Cardiac muscle cell (in vitro differentiated cells and primary cell): Measurements from ENCODE around the gene PRKAR1B. TPM values are rescaled to one million over a fixed set of nuclear protein-coding genes. Genes with fewer than 3 reads are reported as not detected.
A peak's percentile ranks its signal among the peaks of the same experiment; 100 is the strongest.

ENCODE experiments used
- DNase-seq, 2 donors: peaks; one replicate each; pipeline versions ENCODE4 v3.0.0 to v3.0.0-alpha.2; 2010 to 2017; ENCODE audit warnings: low read depth in 1 of 2, low spot score in 1 of 2
- H3K27ac ChIP-seq: fragments of 200-600 bp; sonication (generic); 2 replicates; pipeline ENCODE4 v1.5.1; 2016
- H3K27me3 ChIP-seq: fragments of 200-600 bp; sonication (generic); 2 replicates; pipeline ENCODE4 v1.6.0; 2016; ENCODE audit warnings: control low read depth
- H3K36me3 ChIP-seq: fragments of 200-600 bp; sonication (generic); 2 replicates; pipeline ENCODE4 v1.5.1; 2016; ENCODE audit warnings: control low read depth
- H3K4me1 ChIP-seq: fragments of 200-600 bp; sonication (generic); 2 replicates; pipeline ENCODE4 v1.8.1; 2017; ENCODE audit warnings: low read depth, mild to moderate bottlenecking, mixed run types
- H3K4me3 ChIP-seq: fragments of 200-600 bp; sonication (generic); 2 replicates; pipeline ENCODE4 v1.5.1; 2016; ENCODE audit warnings: mild to moderate bottlenecking
- H3K9me3 ChIP-seq: fragments of 200-600 bp; sonication (generic); 2 replicates; pipeline ENCODE4 v1.5.1; 2017; ENCODE audit warnings: low read depth, mild to moderate bottlenecking, control low read depth
- polyA plus RNA-seq: library from polyadenylated mRNA; unstranded; fragments of >200 nt; fragmentation: Nextera tagmentation; extraction: Ambion mirVana; gene quantifications from 2 replicates; pipeline ENCODE4 v1.2.1, GENCODE V29; 2016
- total RNA-seq: library from RNA; depleted of rRNA; stranded (reverse); fragments of >200 nt; gene quantifications from 2 replicates; pipeline ENCODE4 v1.2.3, GENCODE V29; 2016
- TF ChIP-seq, protein P1 (sequence below): IDR thresholded peaks from 2 replicates; pipeline ENCODE4 v1.5.1; 2012; ENCODE audit warnings: low read depth, mild to moderate bottlenecking, low read length

Gene PRKAR1B
- total and polyA plus RNA-seq, 2 experiments from 2014 or later, result 32.8 to 40.2 TPM

DNA sequence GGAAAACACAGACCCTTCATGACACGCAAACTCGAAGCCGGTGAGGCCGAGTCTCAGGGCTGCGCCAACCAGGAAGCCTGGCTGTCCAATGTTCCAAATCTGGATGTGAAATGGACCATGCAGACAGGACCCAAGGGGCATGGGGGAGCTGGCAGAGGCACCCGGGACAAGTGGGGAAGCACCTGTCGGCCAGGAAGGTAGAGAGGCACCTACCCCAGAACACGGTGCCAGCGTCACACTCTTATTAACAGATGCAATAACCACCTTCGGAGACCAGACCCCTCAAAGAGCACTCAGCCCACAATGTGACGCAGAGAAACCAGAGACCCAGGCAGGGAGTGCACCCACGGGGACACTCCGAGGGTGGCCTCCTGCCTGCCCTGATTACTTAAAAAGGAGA is 119.1 kb downstream of the PRKAR1B start:
- DNase-seq, result no peak
- Histone ChIP-seq H3K27ac (peak overlapping the region; percentile 34), H3K4me1 (peaks cover 19% of the 10 kb centered on the region), H3K27me3 (no peaks in the 10 kb centered on the region), H3K36me3 (no peaks in the 10 kb centered on the region), H3K9me3 (no peaks in the 10 kb centered on the region), H3K4me3 (no peak overlapping the region)
- TF ChIP-seq, protein P1, sequence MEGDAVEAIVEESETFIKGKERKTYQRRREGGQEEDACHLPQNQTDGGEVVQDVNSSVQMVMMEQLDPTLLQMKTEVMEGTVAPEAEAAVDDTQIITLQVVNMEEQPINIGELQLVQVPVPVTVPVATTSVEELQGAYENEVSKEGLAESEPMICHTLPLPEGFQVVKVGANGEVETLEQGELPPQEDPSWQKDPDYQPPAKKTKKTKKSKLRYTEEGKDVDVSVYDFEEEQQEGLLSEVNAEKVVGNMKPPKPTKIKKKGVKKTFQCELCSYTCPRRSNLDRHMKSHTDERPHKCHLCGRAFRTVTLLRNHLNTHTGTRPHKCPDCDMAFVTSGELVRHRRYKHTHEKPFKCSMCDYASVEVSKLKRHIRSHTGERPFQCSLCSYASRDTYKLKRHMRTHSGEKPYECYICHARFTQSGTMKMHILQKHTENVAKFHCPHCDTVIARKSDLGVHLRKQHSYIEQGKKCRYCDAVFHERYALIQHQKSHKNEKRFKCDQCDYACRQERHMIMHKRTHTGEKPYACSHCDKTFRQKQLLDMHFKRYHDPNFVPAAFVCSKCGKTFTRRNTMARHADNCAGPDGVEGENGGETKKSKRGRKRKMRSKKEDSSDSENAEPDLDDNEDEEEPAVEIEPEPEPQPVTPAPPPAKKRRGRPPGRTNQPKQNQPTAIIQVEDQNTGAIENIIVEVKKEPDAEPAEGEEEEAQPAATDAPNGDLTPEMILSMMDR, result no peak

- TF ChIP-seq, protein P1, result no peak
- DNase-seq, result no peak
- Histone ChIP-seq H3K4me1 (peaks cover 13% of the 10 kb centered on the region), H3K27ac (no peak overlapping the region), H3K36me3 (no peaks in the 10 kb centered on the region), H3K9me3 (no peaks in the 10 kb centered on the region), H3K27me3 (no peaks in the 10 kb centered on the region), H3K4me3 (no peak overlapping the region)
Measured at GRCh38 chr7:605661-606450, 121.2 kb downstream of the PRKAR1B start.

DNA sequence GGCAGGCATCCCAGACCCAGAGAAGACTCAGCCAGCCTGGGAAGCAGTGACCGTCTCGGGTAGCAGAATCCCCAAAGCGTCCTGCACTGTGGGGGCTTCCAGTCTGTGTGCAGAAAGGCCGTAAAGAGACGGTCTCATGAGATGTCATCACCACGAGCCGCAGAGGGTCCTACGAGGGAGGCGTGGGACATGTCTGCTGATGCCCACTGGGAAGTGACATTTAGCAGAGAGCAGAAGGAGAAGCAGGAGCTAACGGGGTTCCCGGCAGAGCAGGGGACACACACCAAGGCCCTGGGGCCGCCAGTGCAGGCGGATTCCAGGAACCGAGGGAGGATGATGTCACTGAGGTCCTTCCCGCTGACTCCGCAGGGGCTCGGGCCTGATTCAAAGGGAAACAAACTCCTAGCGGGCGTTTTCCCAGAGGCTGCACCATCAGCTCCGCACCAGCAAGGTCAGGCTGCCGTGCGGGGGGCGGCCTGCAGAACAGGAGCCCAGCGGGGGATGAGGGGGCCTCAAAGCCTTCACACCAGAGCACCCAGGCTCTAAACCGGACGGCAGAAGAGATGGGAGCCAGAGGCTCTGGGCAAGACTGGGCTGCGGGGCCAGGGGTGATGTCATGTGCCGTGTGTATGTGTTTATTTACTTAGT is 122.1 kb downstream of the PRKAR1B start:
- no peaks in the 10 kb centered on the region for H3K9me3 ChIP-seq
- H3K4me1 ChIP-seq, result peaks cover 6% of the 10 kb centered on the region
- H3K36me3 ChIP-seq, result no peaks in the 10 kb centered on the region
- TF ChIP-seq, protein P1, result no peak
- H3K27ac ChIP-seq, result no peak overlapping the region
- no peaks in the 10 kb centered on the region for H3K27me3 ChIP-seq
- H3K4me3 ChIP-seq, result no peak overlapping the region
- no peak for DNase-seq

DNA sequence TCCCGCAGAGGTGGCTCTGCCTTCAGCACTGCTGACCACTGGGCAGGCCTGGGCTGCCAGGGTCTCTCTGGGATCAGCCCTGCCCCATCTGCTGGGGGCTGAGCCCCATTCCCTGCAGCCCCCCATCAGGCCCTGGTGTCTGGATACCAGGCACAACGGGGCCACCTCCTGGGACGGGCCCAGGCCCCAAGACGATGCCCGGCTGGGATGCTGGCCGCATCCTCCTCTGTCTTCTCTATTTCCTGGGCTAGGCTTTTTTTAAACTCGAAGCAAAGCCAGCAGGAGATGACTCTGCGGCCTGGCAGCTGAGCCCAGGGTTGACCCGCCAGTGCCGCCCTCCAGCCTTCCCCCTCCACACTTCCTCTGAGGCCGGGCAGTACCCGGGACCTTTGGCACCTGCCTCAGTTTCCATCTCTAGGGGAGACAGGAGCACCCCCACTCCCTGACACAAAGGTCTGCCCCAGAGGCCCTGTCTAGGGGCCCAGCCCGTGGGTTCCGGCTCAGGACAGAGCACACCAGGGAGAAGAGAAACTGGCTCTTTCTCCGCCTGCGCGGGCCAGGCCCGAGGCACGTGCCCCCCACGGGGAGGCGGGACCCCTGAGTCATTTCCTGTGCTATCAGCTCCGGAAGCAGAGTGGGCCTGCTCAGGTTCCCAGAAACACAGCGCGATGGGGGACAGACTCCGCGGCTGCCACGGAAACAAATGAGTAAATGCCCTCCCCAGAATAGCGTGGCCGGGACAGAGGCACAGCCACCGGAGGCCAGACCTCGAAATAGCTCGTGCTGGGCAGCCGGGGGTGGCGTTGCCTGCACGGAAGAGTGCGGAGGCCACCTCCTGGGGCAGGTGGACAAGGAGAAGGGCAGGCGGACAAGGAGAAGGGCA is 122.8 kb downstream of the PRKAR1B start:
- H3K36me3 ChIP-seq, result no peaks in the 10 kb centered on the region
- H3K4me1 ChIP-seq, result peaks cover 6% of the 10 kb centered on the region
- DNase-seq, result peak in 1 of 2 donors; percentile 96
- H3K9me3 ChIP-seq, result no peaks in the 10 kb centered on the region
- H3K4me3 ChIP-seq, result no peak overlapping the region
- TF ChIP-seq, protein P1, result no peak
- H3K27ac ChIP-seq, result no peak overlapping the region
- H3K27me3 ChIP-seq, result no peaks in the 10 kb centered on the region

DNA sequence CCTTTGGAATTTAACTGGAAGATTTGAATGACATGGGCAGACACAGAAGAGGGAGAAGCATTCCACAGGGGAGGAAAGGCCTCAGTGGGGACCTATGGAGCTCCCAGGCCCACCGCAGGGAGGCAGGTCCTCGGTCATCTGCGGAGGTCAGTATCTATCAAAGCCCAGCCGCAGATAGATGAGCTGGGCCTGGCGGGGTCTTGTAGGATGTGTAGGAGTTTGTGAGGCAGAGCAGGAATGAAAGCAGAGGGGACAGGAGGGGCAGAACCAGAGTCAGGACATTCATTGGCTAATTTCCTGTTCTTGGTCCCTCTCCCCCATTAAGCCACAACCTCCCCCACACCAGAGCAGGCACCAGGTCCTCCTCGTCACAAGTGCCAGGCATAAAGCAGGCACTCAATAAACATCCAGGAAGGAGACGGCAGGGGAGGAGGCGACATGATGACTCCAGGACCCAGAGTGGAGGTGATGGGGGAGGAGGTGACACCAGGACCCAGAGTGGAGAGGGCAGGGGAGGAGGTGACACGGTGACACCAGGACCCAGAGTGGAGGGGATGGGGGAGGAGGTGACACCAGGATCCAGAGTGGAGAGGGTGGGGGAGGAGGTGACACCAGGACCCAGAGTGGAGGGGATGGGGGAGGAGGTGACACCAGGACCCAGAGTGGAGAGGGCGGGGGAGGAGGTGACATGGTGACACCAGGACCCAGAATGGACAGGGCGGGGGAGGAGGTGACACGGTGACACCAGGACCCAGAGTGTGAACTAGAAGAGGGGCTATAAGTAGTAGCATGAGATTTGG is 123.7 kb downstream of the PRKAR1B start:
- Histone ChIP-seq H3K4me3 (no peak overlapping the region), H3K36me3 (no peaks in the 10 kb centered on the region), H3K27ac (no peak overlapping the region), H3K4me1 (peaks cover 4% of the 10 kb centered on the region), H3K27me3 (no peaks in the 10 kb centered on the region), H3K9me3 (no peaks in the 10 kb centered on the region)
- TF ChIP-seq, protein P1, result no peak
- no peak for DNase-seq
